Measurements from ENCODE around the gene ODF2L.

The ODF2L gene

GRCh38 chr1:86429835-86430234 lies 33.7 kb upstream of the ODF2L start:
- H3K27ac ChIP-seq, result no peak overlapping the region

GRCh38 chr1:86429122-86429725 lies 33.1 kb upstream of the ODF2L start:
- Histone ChIP-seq H3K4me3 (IDR thresholded peaks at IDR 0.05; ENCODE audit: insufficient read depth, low read depth, low read length) (no peak overlapping the region), H3K27ac (no peak overlapping the region), H3K9ac (no peak overlapping the region)

More at GRCh38 chr1:86429835-86430234, 33.7 kb upstream of the ODF2L start:
- no peaks in the 10 kb centered on the region for H3K36me3 ChIP-seq (ENCODE audit: insufficient read depth)
- no peak overlapping the region for H3K4me3 ChIP-seq (IDR thresholded peaks at IDR 0.05; ENCODE audit: insufficient read depth, low read depth, low read length)
- peak overlapping the region; percentile 36; the same call in 1 of the 2 replicates for H3K4me2 ChIP-seq
- no peaks in the 10 kb centered on the region for H3K79me2 ChIP-seq (ENCODE audit: insufficient read depth, low read depth)
- H3K4me1 ChIP-seq (ENCODE audit: low read depth, poor library complexity, severe bottlenecking), result peaks cover 18% of the 10 kb centered on the region
- no peak overlapping the region for H3K9ac ChIP-seq
- peak overlapping the region; percentile 56 for H2AFZ ChIP-seq (ENCODE audit: low read depth)
- no peaks in the 10 kb centered on the region for H4K20me1 ChIP-seq (ENCODE audit: insufficient read depth)
- H3K27me3 ChIP-seq (ENCODE audit: insufficient read depth, low read depth), result no peaks in the 10 kb centered on the region
- TF ChIP-seq CTCF (conservative IDR thresholded peaks at IDR 0.05; ENCODE audit: low read depth, low read length), result no peak

DNA sequence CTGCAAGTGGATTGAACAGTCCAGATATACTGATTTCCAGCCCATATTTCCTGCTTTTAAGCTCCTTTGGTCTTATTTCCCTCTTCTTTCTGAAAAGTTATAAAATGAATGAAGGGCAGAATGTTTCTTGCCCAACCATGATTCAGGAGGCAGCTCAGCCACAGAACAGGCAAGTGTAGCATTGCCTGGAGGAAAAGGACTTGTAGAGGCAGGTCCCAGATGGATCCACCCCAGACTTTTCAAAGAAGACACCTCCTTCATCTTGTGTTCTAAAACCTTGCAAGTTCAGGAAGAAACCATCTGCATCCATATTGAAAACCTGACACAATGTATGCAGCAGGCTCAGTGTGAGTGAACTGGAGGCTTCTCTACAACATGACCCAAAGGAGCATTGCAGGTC lies 27.8 kb upstream of the ODF2L start, which contains the start of gene CLCA2:
Gene CLCA2, plus strand, starts transcription at position 299 of the 400 bp plus-strand sequence. Its CDS starts 77 bp downstream, at position 376.
- no peak for TF ChIP-seq CTCF (conservative IDR thresholded peaks at IDR 0.05; ENCODE audit: low read depth, low read length)
- Histone ChIP-seq H3K4me2 (no peak within 1 kb of the TSS), H3K27ac (no peak within 1 kb of the TSS)

More at GRCh38 chr1:86429122-86429725, 33.1 kb upstream of the ODF2L start:
- H4K20me1 ChIP-seq (ENCODE audit: insufficient read depth), result no peaks in the 10 kb centered on the region
- no peaks in the 10 kb centered on the region for H3K27me3 ChIP-seq (ENCODE audit: insufficient read depth, low read depth)
- no peaks in the 10 kb centered on the region for H3K79me2 ChIP-seq (ENCODE audit: insufficient read depth, low read depth)
- peak overlapping the region; percentile 36; the same call in 1 of the 2 replicates for H3K4me2 ChIP-seq
- 0 out of 2 replicates have a peak overlapping the region, but pooled peaks have one; percentile 56 for H2AFZ ChIP-seq (ENCODE audit: low read depth)
- TF ChIP-seq CTCF (conservative IDR thresholded peaks at IDR 0.05; ENCODE audit: low read depth, low read length), result no peak
- peaks cover 18% of the 10 kb centered on the region for H3K4me1 ChIP-seq (ENCODE audit: low read depth, poor library complexity, severe bottlenecking)
- no peaks in the 10 kb centered on the region for H3K36me3 ChIP-seq (ENCODE audit: insufficient read depth)

DNA sequence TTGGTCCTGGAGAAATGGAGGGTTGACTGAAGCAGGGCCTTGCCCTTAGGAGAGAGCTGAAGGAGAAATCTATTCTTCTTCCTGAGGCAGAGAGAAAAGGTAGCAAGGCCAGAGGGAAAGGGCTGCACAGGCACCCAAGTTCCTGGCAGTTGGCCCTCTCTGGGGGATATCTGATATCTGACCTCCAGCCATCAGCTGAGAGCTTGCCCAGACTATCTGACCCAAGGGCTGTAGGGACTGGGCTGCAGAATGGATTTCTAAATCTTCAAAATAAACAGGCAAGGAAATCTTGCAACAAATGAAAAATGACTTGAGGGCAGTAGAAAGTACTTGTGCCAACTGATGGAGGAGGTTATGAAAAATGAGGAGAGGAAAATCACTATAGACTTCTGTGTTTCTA lies 27.4 kb upstream of the ODF2L start:
- Histone ChIP-seq H3K27ac (no peak overlapping the region), H3K36me3 (ENCODE audit: insufficient read depth) (no peaks in the 10 kb centered on the region), H3K4me2 (no peak overlapping the region), H2AFZ (ENCODE audit: low read depth) (no peak overlapping the region), H3K9ac (no peak overlapping the region), H3K4me1 (ENCODE audit: low read depth, poor library complexity, severe bottlenecking) (no peaks in the 10 kb centered on the region), H3K4me3 (IDR thresholded peaks at IDR 0.05; ENCODE audit: insufficient read depth, low read depth, low read length) (no peak overlapping the region), H4K20me1 (ENCODE audit: insufficient read depth) (no peaks in the 10 kb centered on the region), H3K79me2 (ENCODE audit: insufficient read depth, low read depth) (no peaks in the 10 kb centered on the region), H3K27me3 (ENCODE audit: insufficient read depth, low read depth) (no peaks in the 10 kb centered on the region)
- no peak for TF ChIP-seq CTCF (conservative IDR thresholded peaks at IDR 0.05; ENCODE audit: low read depth, low read length)

More for the DNA sequence above, 27.8 kb upstream of the ODF2L start, which contains the start of gene CLCA2:
- Histone ChIP-seq H3K27me3 (ENCODE audit: insufficient read depth, low read depth) (no peaks in the 10 kb centered on the region), H3K36me3 (ENCODE audit: insufficient read depth) (no peaks in the 10 kb centered on the region), H3K4me1 (ENCODE audit: low read depth, poor library complexity, severe bottlenecking) (no peaks in the 10 kb centered on the region), H3K79me2 (ENCODE audit: insufficient read depth, low read depth) (no peaks in the 10 kb centered on the region), H2AFZ (ENCODE audit: low read depth) (no peak within 1 kb of the TSS), H3K4me3 (IDR thresholded peaks at IDR 0.05; ENCODE audit: insufficient read depth, low read depth, low read length) (no peak within 1 kb of the TSS), H4K20me1 (ENCODE audit: insufficient read depth) (no peaks in the 10 kb centered on the region), H3K9ac (no peak within 1 kb of the TSS)

Data from KMS-11 (cell line).